SK-N-SH (cell line): ENCODE data around the gene CPNE2. TPM values are rescaled to one million over a fixed set of nuclear protein-coding genes. Genes with fewer than 3 reads are reported as not detected.

ENCODE experiments used
- CTCF ChIA-PET: fragments of 300-600, 350-600 bp; formaldehyde crosslinking; extraction: SDS; loops from one replicate; lab custom pipeline; 2021; lab: Yijun Ruan, JAX
- POLR2A ChIA-PET: fragments of 350-600 bp; sonication (Branson Sonifier 250); formaldehyde crosslinking; extraction: SDS; loops from one replicate; lab custom pipeline; 2020; ENCODE audit warnings: antibody characterized with exemption, inconsistent platforms; lab: Yijun Ruan, JAX
- DNase-seq: peaks from one replicate; pipeline ENCODE4 v3.0.0; 2012
- H2AFZ ChIP-seq: fragments of 200-600 bp; sonication (generic); 2 replicates; pipeline ENCODE4 v1.8.1; 2016; ENCODE audit warnings: antibody characterized with exemption, mild to moderate bottlenecking, low read depth
- H3F3A ChIP-seq: fragments of 200-600 bp; sonication (generic); replicated peaks from 2 replicates; pipeline ENCODE3; 2016; ENCODE audit warnings: antibody characterized with exemption, mild to moderate bottlenecking; ENCODE audit not compliant: insufficient read depth
- H3K27ac ChIP-seq, 2 experiments: fragments of 200-500 bp in 1 of 2; fragments of 200-600 bp in 1 of 2; sonication (Bioruptor generic) in 1 of 2; sonication (generic), shearing (Covaris generic) in 1 of 2; 2 replicates each; pipeline versions ENCODE4 v1.5.1 to v1.6.1; 2014 to 2016; ENCODE audit warnings: low read depth in 2 of 2, inconsistent platforms in 1 of 2, low read length in 1 of 2, mild to moderate bottlenecking in 1 of 2, mixed read lengths in 1 of 2
- H3K27me3 ChIP-seq: fragments of 200-600 bp; sonication (generic), shearing (Covaris generic); 2 replicates; pipeline ENCODE4 v1.6.1; 2016; ENCODE audit warnings: mixed run types; ENCODE audit not compliant: insufficient read depth
- H3K36me3 ChIP-seq, 2 experiments: fragments of 200-500 bp in 1 of 2; fragments of 200-600 bp in 1 of 2; sonication (Bioruptor generic) in 1 of 2; sonication (generic) in 1 of 2; replicated peaks in 1 of 2; 2 replicates each; pipeline versions ENCODE3 to v1.5.1; 2014 to 2016; ENCODE audit warnings: low read length in 1 of 2, mild to moderate bottlenecking in 1 of 2; ENCODE audit not compliant: insufficient read depth in 2 of 2, control insufficient read depth in 1 of 2
- H3K4me1 ChIP-seq, 2 experiments: fragments of 200-500 bp in 1 of 2; fragments of 200-600 bp in 1 of 2; sonication (Bioruptor generic) in 1 of 2; sonication (generic), shearing (Covaris generic) in 1 of 2; 2 replicates each; pipeline versions ENCODE4 v1.5.1 to v1.6.1; 2014 to 2016; ENCODE audit warnings: low read depth in 1 of 2, low read length in 1 of 2, mixed run types in 1 of 2; ENCODE audit not compliant: insufficient read depth in 2 of 2, control insufficient read depth in 1 of 2
- H3K4me2 ChIP-seq: fragments of 200-600 bp; sonication (generic), shearing (Covaris generic); 2 replicates; pipeline ENCODE4 v1.6.1; 2017; ENCODE audit warnings: mixed run types
- H3K4me3 ChIP-seq, 2 experiments: fragments of 200-500 bp in 1 of 2; fragments of 200-600 bp in 1 of 2; sonication (Bioruptor generic) in 1 of 2; sonication (generic), shearing (Covaris generic) in 1 of 2; 2 replicates each; pipeline versions ENCODE4 v1.5.1 to v1.8.1; 2014 to 2016; ENCODE audit warnings: low read depth in 2 of 2, inconsistent platforms in 1 of 2, low read length in 1 of 2, mild to moderate bottlenecking in 1 of 2, mixed read lengths in 1 of 2, moderate library complexity in 1 of 2
- H3K79me2 ChIP-seq: fragments of 200-600 bp; sonication (generic); 2 replicates; pipeline ENCODE4 v1.8.1; 2017; ENCODE audit warnings: mild to moderate bottlenecking; ENCODE audit not compliant: insufficient read depth
- H3K9ac ChIP-seq: fragments of 200-600 bp; sonication (generic); 2 replicates; pipeline ENCODE4 v1.6.1; 2017; ENCODE audit warnings: mixed run types
- H3K9me2 ChIP-seq: fragments of 200-600 bp; sonication (generic); 2 replicates; pipeline ENCODE4 v1.6.1; 2017; ENCODE audit warnings: mixed run types
- H3K9me3 ChIP-seq: fragments of 200-600 bp; sonication (generic); 2 replicates; pipeline ENCODE4 v1.6.1; 2017; ENCODE audit warnings: mixed run types, mild to moderate bottlenecking, moderate library complexity
- H4K20me1 ChIP-seq: fragments of 200-600 bp; sonication (generic); 2 replicates; pipeline ENCODE4 v1.6.1; 2017; ENCODE audit warnings: mild to moderate bottlenecking, mixed run types; ENCODE audit not compliant: insufficient read depth
- ELF1 ChIP-seq: IDR thresholded peaks from 2 replicates; pipeline ENCODE4 v1.4.0; 2012
- EP300 ChIP-seq, 2 experiments: IDR thresholded peaks; 2 replicates each; pipeline versions ENCODE4 v1.4.0 to v1.6.1; 2012; ENCODE audit warnings: borderline replicate concordance in 1 of 2, low read depth in 1 of 2, low read length in 1 of 2
- EZH2phosphoT487 ChIP-seq: fragments of 200-600 bp; sonication (generic); IDR thresholded peaks from 2 replicates; pipeline ENCODE4 v1.6.1; 2017; ENCODE audit warnings: low read depth, mixed run types, mild to moderate bottlenecking, antibody characterized with exemption, moderate library complexity, borderline replicate concordance
- GABPA ChIP-seq: IDR thresholded peaks from 2 replicates; pipeline ENCODE4 v1.4.0; 2012; ENCODE audit warnings: low read depth, mild to moderate bottlenecking
- GATA2 ChIP-seq: sonication (generic); formaldehyde crosslinking; IDR thresholded peaks from 2 replicates; pipeline ENCODE4 v1.5.0; 2020; ENCODE audit warnings: mild to moderate bottlenecking, missing genetic modification reagents
- JUND ChIP-seq: IDR thresholded peaks from 2 replicates; pipeline ENCODE4 v1.4.0; 2012
- MEF2A ChIP-seq: IDR thresholded peaks from 2 replicates; pipeline ENCODE4 v1.4.0; 2012; ENCODE audit warnings: low read depth, borderline replicate concordance
- MXI1 ChIP-seq: IDR thresholded peaks from 2 replicates; pipeline ENCODE4 v1.6.1; 2012; ENCODE audit warnings: mild to moderate bottlenecking, low read depth, low read length, improper control_type of control experiment
- NFIC ChIP-seq: IDR thresholded peaks from 2 replicates; pipeline ENCODE4 v1.4.0; 2012; ENCODE audit warnings: borderline replicate concordance
- RAD21 ChIP-seq: IDR thresholded peaks from 2 replicates; pipeline ENCODE4 v1.6.1; 2012; ENCODE audit warnings: mild to moderate bottlenecking, low read length
- RXRA ChIP-seq: IDR thresholded peaks from 2 replicates; pipeline ENCODE4 v1.4.0; 2012; ENCODE audit warnings: low read depth, mild to moderate bottlenecking, borderline replicate concordance
- SMC3 ChIP-seq: IDR thresholded peaks from 2 replicates; pipeline ENCODE4 v1.6.1; 2012; ENCODE audit warnings: low read depth, low read length, improper control_type of control experiment
- TCF12 ChIP-seq: IDR thresholded peaks from 2 replicates; pipeline ENCODE4 v1.4.0; 2012
- TEAD4 ChIP-seq: IDR thresholded peaks from 2 replicates; pipeline ENCODE4 v1.4.0; 2012; ENCODE audit warnings: mild to moderate bottlenecking, borderline replicate concordance; ENCODE audit not compliant: insufficient read depth
- WGBS: methylation state at CpG from one replicate; pipeline ENCODE4 v1.1.6; 2017; ENCODE audit warnings: low lambda C conversion rate; 5-methylcytosine and 5-hydroxymethylcytosine counted together
- polyA plus RNA-seq, 3 experiments: library from polyadenylated mRNA; depleted of rRNA; stranded (reverse); fragments of >200 nt; gene quantifications; 2 replicates each; pipeline ENCODE4 v1.2.3, GENCODE V29; 2012
- TF ChIP-seq, protein P1 (sequence below): fragments of 200-600 bp; sonication (generic); IDR thresholded peaks from 2 replicates; pipeline ENCODE4 v1.6.1; 2017; ENCODE audit warnings: antibody characterized with exemption, mild to moderate bottlenecking, moderate library complexity
- TF ChIP-seq, protein P2 (sequence below): IDR thresholded peaks from 2 replicates; pipeline ENCODE4 v1.6.1; 2012; ENCODE audit warnings: mild to moderate bottlenecking, low read depth, low read length, moderate library complexity
- TF ChIP-seq, protein P3 (sequence below): IDR thresholded peaks from 2 replicates; pipeline ENCODE4 v1.4.0; 2012; ENCODE audit warnings: low read depth, borderline replicate concordance
- TF ChIP-seq, protein P4 (sequence below): IDR thresholded peaks from 2 replicates; pipeline ENCODE4; 2012
- TF ChIP-seq, protein P5 (sequence below): IDR thresholded peaks from 2 replicates; pipeline ENCODE4 v1.4.0; 2012; ENCODE audit warnings: low read depth
- TF ChIP-seq, protein P6 (sequence below): fragments of 150-350 bp; IDR thresholded peaks from 2 replicates; pipeline ENCODE4 v1.6.1; 2017; ENCODE audit warnings: antibody characterized with exemption, low read length, low read depth, borderline replicate concordance

CPNE2 gene
- polyA plus RNA-seq, 1 of the 3 experiments (the other 2 are of a cell fraction): 73.0 TPM

DNA sequence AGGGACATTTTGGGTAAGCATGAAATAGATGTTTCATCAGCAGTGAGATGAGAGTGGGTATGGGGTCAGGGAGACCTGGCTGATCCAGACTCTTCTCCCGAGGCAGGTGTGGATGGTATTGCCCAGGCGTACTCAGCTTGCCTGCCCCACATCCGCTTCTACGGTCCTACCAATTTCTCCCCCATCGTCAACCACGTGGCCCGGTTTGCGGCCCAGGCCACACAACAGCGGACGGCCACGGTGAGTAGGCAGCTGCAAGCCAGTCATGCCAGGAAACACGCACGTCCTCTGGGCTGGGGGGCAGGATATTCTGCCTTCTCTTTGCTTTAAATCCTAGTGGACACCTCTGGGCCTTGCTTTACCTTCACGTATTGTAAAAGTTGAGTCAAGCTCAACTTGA lies 44.7 kb downstream of the CPNE2 start (continued):
- TF ChIP-seq, protein P1, sequence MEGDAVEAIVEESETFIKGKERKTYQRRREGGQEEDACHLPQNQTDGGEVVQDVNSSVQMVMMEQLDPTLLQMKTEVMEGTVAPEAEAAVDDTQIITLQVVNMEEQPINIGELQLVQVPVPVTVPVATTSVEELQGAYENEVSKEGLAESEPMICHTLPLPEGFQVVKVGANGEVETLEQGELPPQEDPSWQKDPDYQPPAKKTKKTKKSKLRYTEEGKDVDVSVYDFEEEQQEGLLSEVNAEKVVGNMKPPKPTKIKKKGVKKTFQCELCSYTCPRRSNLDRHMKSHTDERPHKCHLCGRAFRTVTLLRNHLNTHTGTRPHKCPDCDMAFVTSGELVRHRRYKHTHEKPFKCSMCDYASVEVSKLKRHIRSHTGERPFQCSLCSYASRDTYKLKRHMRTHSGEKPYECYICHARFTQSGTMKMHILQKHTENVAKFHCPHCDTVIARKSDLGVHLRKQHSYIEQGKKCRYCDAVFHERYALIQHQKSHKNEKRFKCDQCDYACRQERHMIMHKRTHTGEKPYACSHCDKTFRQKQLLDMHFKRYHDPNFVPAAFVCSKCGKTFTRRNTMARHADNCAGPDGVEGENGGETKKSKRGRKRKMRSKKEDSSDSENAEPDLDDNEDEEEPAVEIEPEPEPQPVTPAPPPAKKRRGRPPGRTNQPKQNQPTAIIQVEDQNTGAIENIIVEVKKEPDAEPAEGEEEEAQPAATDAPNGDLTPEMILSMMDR: no peak

DNA sequence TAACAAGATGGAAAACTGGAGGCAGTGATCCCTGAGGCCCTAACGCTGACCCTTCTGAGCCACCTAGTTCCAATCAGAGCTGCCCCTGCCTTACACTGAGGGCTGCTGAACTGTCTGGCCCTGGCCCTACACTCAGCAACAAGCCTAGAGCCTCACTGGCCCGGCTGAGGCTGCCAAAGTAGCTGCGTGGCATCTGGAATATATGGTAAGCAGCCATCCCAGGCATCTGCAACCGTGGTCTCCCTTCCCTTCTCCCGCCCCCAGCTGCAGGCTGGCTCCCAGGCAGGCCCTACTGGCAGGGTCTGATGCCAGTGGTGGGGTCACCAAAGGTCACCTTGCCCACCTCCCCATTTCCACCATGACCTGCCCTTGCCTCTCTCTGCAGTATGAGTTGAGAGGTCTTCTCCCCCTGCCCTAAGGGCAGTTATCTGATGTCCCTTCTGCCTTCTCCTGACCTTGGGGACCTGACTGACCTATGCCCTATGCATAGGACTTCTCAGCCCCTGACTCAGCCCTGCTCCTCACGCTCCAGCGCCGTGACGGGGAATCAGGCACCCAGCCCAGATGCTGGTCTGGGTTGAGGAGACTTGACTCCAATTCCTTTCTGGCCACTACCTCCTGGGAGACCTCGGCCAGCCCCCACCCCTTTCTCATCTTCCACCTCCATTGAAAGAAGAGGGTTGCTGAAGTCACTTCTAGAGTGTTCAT lies 45.3 kb downstream of the CPNE2 start:
- no peak overlapping the region for H3K4me3 ChIP-seq
- ChIA-PET CTCF (interaction anchor here (0.7 to 2.0 kb wide), 3 partner anchors 16 to 45 kb away, joined by 3 to 6 read pairs (median 3); partner anchors contain the start of gene CPNE2), POLR2A (no interaction called here)
- no peaks in the 10 kb centered on the region for H3K27me3 ChIP-seq
- H3K27ac ChIP-seq: no peak overlapping the region
- H3K9me3 ChIP-seq: no peaks in the 10 kb centered on the region
- H3K9me2 ChIP-seq: no peaks in the 10 kb centered on the region
- H3K4me2 ChIP-seq: no peak overlapping the region
- DNase-seq: peak; percentile 10
- H4K20me1 ChIP-seq: no peaks in the 10 kb centered on the region
- no peaks in the 10 kb centered on the region for H3K79me2 ChIP-seq
- TF ChIP-seq NFIC (no peak), MXI1 (no peak), MEF2A (no peak), RXRA (no peak), JUND (no peak), TCF12 (no peak), RAD21 (no peak), EZH2phosphoT487 (no peak), GATA2 (no peak), GABPA (no peak), ELF1 (no peak), SMC3 (no peak), EP300 (IDR thresholded peaks at IDR 0.05; ENCODE audit: borderline replicate concordance in 1 of 2, low read depth in 1 of 2, low read length in 1 of 2) (no peak), TEAD4 (no peak)
- TF ChIP-seq, protein P2, sequence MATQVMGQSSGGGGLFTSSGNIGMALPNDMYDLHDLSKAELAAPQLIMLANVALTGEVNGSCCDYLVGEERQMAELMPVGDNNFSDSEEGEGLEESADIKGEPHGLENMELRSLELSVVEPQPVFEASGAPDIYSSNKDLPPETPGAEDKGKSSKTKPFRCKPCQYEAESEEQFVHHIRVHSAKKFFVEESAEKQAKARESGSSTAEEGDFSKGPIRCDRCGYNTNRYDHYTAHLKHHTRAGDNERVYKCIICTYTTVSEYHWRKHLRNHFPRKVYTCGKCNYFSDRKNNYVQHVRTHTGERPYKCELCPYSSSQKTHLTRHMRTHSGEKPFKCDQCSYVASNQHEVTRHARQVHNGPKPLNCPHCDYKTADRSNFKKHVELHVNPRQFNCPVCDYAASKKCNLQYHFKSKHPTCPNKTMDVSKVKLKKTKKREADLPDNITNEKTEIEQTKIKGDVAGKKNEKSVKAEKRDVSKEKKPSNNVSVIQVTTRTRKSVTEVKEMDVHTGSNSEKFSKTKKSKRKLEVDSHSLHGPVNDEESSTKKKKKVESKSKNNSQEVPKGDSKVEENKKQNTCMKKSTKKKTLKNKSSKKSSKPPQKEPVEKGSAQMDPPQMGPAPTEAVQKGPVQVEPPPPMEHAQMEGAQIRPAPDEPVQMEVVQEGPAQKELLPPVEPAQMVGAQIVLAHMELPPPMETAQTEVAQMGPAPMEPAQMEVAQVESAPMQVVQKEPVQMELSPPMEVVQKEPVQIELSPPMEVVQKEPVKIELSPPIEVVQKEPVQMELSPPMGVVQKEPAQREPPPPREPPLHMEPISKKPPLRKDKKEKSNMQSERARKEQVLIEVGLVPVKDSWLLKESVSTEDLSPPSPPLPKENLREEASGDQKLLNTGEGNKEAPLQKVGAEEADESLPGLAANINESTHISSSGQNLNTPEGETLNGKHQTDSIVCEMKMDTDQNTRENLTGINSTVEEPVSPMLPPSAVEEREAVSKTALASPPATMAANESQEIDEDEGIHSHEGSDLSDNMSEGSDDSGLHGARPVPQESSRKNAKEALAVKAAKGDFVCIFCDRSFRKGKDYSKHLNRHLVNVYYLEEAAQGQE: no peak
- TF ChIP-seq, protein P3, sequence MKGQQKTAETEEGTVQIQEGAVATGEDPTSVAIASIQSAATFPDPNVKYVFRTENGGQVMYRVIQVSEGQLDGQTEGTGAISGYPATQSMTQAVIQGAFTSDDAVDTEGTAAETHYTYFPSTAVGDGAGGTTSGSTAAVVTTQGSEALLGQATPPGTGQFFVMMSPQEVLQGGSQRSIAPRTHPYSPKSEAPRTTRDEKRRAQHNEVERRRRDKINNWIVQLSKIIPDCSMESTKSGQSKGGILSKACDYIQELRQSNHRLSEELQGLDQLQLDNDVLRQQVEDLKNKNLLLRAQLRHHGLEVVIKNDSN: no peak
- TF ChIP-seq, protein P4, sequence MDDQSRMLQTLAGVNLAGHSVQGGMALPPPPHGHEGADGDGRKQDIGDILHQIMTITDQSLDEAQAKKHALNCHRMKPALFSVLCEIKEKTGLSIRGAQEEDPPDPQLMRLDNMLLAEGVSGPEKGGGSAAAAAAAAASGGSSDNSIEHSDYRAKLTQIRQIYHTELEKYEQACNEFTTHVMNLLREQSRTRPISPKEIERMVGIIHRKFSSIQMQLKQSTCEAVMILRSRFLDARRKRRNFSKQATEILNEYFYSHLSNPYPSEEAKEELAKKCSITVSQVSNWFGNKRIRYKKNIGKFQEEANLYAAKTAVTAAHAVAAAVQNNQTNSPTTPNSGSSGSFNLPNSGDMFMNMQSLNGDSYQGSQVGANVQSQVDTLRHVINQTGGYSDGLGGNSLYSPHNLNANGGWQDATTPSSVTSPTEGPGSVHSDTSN: no peak
- TF ChIP-seq, protein P5, sequence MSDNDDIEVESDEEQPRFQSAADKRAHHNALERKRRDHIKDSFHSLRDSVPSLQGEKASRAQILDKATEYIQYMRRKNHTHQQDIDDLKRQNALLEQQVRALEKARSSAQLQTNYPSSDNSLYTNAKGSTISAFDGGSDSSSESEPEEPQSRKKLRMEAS: no peak
- TF ChIP-seq, protein P6, sequence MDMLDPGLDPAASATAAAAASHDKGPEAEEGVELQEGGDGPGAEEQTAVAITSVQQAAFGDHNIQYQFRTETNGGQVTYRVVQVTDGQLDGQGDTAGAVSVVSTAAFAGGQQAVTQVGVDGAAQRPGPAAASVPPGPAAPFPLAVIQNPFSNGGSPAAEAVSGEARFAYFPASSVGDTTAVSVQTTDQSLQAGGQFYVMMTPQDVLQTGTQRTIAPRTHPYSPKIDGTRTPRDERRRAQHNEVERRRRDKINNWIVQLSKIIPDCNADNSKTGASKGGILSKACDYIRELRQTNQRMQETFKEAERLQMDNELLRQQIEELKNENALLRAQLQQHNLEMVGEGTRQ: no peak
- TF ChIP-seq, protein P1: no peak
- 90% methylated on average over 2 of the region's 10 CpGs for WGBS
- H3K9ac ChIP-seq: no peak overlapping the region
- no peaks in the 10 kb centered on the region for H3K36me3 ChIP-seq
- H3K4me1 ChIP-seq: peaks cover 0 to 20% of the 10 kb centered on the region in 2 experiments; a peak in 1 of 4 replicates
- no peak overlapping the region for H2AFZ ChIP-seq
- H3F3A ChIP-seq: no peaks in the 10 kb centered on the region
